Measurements from ENCODE around the gene MVK. TPM values are rescaled to one million over a fixed set of nuclear protein-coding genes. Genes with fewer than 3 reads are reported as not detected.

Gene MVK
- total RNA-seq, 3 donors from 2014 or later, result 8.8 to 18.4 (median 17.6) TPM

DNA sequence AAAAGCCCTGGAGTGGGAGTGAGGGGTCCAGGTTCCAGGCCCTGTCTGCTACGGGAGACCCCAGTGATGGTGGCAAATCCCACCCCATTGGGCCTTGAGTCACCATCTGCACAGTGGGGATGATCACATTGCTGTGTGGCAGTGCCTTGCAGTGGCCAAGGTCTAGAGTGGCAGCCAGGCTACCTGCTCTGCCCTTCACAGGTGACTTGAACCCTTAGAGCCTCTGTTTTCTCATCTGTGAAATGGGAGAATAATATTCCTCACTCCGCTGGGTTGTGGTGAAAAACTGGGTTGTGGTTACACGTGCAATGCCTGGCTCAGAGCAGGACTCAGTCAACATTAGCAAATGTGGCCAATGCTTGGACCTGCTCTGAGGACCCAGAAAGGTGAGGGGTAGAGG lies 58.2 kb downstream of the MVK start:
- no peaks in the 10 kb centered on the region for H3K36me3 ChIP-seq
- no peak for DNase-seq (ENCODE audit: low spot score in 2 of 2)
- TF ChIP-seq, protein P1, sequence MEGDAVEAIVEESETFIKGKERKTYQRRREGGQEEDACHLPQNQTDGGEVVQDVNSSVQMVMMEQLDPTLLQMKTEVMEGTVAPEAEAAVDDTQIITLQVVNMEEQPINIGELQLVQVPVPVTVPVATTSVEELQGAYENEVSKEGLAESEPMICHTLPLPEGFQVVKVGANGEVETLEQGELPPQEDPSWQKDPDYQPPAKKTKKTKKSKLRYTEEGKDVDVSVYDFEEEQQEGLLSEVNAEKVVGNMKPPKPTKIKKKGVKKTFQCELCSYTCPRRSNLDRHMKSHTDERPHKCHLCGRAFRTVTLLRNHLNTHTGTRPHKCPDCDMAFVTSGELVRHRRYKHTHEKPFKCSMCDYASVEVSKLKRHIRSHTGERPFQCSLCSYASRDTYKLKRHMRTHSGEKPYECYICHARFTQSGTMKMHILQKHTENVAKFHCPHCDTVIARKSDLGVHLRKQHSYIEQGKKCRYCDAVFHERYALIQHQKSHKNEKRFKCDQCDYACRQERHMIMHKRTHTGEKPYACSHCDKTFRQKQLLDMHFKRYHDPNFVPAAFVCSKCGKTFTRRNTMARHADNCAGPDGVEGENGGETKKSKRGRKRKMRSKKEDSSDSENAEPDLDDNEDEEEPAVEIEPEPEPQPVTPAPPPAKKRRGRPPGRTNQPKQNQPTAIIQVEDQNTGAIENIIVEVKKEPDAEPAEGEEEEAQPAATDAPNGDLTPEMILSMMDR (IDR thresholded peaks at IDR 0.05), result no peak
- no peak for TF ChIP-seq POLR2AphosphoS5 (IDR thresholded peaks at IDR 0.05)
- TF ChIP-seq POLR2A (IDR thresholded peaks at IDR 0.05), result no peak
- no peaks in the 10 kb centered on the region for H3K9me3 ChIP-seq
- peaks cover 0 to 21% of the 10 kb centered on the region in 2 donors for H3K27me3 ChIP-seq
- no peaks in the 10 kb centered on the region for H3K4me1 ChIP-seq
- intact Hi-C loops (cut with DNase I; ENCODE audit: low total_unique reads), result no loop called here
- H3K27ac ChIP-seq, result no peak overlapping the region
- no peak overlapping the region for H3K4me3 ChIP-seq

DNA sequence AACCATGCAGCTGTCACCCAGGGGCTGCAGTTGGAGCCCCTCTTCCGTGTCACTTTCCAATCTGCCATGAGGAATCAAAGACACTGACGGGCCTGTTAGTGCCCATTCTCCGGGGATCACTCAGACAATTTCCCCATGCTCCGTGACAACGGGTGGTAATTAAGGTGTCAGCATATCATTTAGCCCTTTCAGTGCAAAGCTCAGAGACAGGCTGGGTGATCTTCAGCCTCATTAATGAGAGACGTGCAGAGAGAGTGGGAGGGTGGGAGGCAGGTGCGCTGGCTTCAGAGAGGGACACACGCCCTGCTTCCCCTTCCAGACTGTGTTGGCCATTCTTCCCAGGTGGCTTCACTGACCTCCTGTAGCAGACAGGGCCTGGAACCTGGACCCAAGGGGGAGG lies 58.7 kb downstream of the MVK start:
- Histone ChIP-seq H3K27ac (no peak overlapping the region), H3K4me3 (no peak overlapping the region), H3K4me1 (no peaks in the 10 kb centered on the region), H3K36me3 (no peaks in the 10 kb centered on the region), H3K27me3 (peaks cover 0 to 21% of the 10 kb centered on the region in 2 donors), H3K9me3 (no peaks in the 10 kb centered on the region)
- TF ChIP-seq, protein P1 (IDR thresholded peaks at IDR 0.05), result no peak
- no peak for TF ChIP-seq POLR2AphosphoS5 (IDR thresholded peaks at IDR 0.05)
- TF ChIP-seq POLR2A (IDR thresholded peaks at IDR 0.05), result no peak
- intact Hi-C loops (cut with DNase I; ENCODE audit: low total_unique reads), result no loop called here
- no peak for DNase-seq (ENCODE audit: low spot score in 2 of 2)

GRCh38 chr12:109635717-109636116 lies 62.1 kb downstream of the MVK start:
- intact Hi-C loops (cut with DNase I; ENCODE audit: low total_unique reads), result no loop called here
- Histone ChIP-seq H3K36me3 (no peaks in the 10 kb centered on the region), H3K9me3 (no peaks in the 10 kb centered on the region), H3K4me1 (no peaks in the 10 kb centered on the region), H3K27ac (no peak overlapping the region), H3K27me3 (peaks cover 0 to 10% of the 10 kb centered on the region in 2 donors), H3K4me3 (no peak overlapping the region)
- no peak for DNase-seq (ENCODE audit: low spot score in 2 of 2)
- no peak for TF ChIP-seq POLR2A (IDR thresholded peaks at IDR 0.05)
- no peak for TF ChIP-seq POLR2AphosphoS5 (IDR thresholded peaks at IDR 0.05)
- TF ChIP-seq, protein P1 (IDR thresholded peaks at IDR 0.05), result no peak

GRCh38 chr12:109637348-109637747 lies 63.8 kb downstream of the MVK start:
- no peak overlapping the region for H3K27ac ChIP-seq
- H3K36me3 ChIP-seq, result no peaks in the 10 kb centered on the region
- TF ChIP-seq POLR2A (IDR thresholded peaks at IDR 0.05) (no peak), POLR2AphosphoS5 (IDR thresholded peaks at IDR 0.05) (no peak)
- TF ChIP-seq, protein P1 (IDR thresholded peaks at IDR 0.05), result no peak
- intact Hi-C loops (cut with DNase I; ENCODE audit: low total_unique reads), result no loop called here
- H3K4me3 ChIP-seq, result no peak overlapping the region
- no peak for DNase-seq (ENCODE audit: low spot score in 2 of 2)
- H3K9me3 ChIP-seq, result no peaks in the 10 kb centered on the region
- no peaks in the 10 kb centered on the region for H3K27me3 ChIP-seq
- H3K4me1 ChIP-seq, result no peaks in the 10 kb centered on the region

- intact Hi-C loops (cut with DNase I; ENCODE audit: low total_unique reads), result no loop called here
- Histone ChIP-seq H3K4me3 (no peak overlapping the region), H3K36me3 (no peaks in the 10 kb centered on the region), H3K27me3 (no peaks in the 10 kb centered on the region), H3K4me1 (no peaks in the 10 kb centered on the region), H3K27ac (no peak overlapping the region), H3K9me3 (no peaks in the 10 kb centered on the region)
- TF ChIP-seq, protein P1 (IDR thresholded peaks at IDR 0.05), result no peak
- TF ChIP-seq POLR2A (IDR thresholded peaks at IDR 0.05), result no peak
- no peak for TF ChIP-seq POLR2AphosphoS5 (IDR thresholded peaks at IDR 0.05)
- no peak for DNase-seq (ENCODE audit: low spot score in 2 of 2)
These were observed 64.4 kb downstream of the MVK start for GRCh38 chr12:109637996-109638395.

Measured in breast epithelium (tissue), 4 donors.